Upper lobe of left lung (tissue), 4 donors: ENCODE data around the gene SEMA4A.
A peak's percentile ranks its signal among the peaks of the same experiment; 100 is the strongest.

Experiments
- CTCF ChIP-seq, 6 experiments: fragments of 450-650 bp in 4 of 6; fragments of 200-600 bp in 2 of 6; sonication (generic) in 2 of 6; IDR thresholded peaks; one replicate each; pipeline ENCODE4 v1.5.1; 2016 to 2019; ENCODE audit warnings: antibody characterized with exemption in 6 of 6
- EP300 ChIP-seq, 4 donors: sonication (generic); formaldehyde crosslinking; IDR thresholded peaks; one replicate each; pipeline ENCODE4 v1.5.1; 2017; ENCODE audit warnings: antibody characterized with exemption in 4 of 4, control low read depth in 2 of 4

GRCh38 chr1:156122519-156123355 lies 30.6 kb upstream of the SEMA4A start:
- no peak for TF ChIP-seq CTCF (IDR thresholded peaks at IDR 0.05)
- TF ChIP-seq EP300 (IDR thresholded peaks at IDR 0.05): peak in 1 of 4 donors; percentile 41
